A549 (cell line): Measurements from ENCODE around the gene LRATD1.

Source experiments
- GATA3 ChIP-seq: IDR thresholded peaks from 2 replicates; pipeline ENCODE4 v1.6.1; 2012; ENCODE audit warnings: borderline replicate concordance
- HDAC2 ChIP-seq: fragments of 200-600 bp; sonication (generic); IDR thresholded peaks from 2 replicates; pipeline ENCODE4 v1.6.1; 2016
- HOXA7 ChIP-seq: fragments of 250-450 bp; sonication (Bioruptor Pico); IDR thresholded peaks from 2 replicates; pipeline ENCODE4 v1.5.0; 2020; ENCODE audit warnings: mild to moderate bottlenecking, moderate library complexity
- HOXB5 ChIP-seq: fragments of 250-450 bp; sonication (Bioruptor Pico); IDR thresholded peaks from 2 replicates; pipeline ENCODE4 v1.5.0; 2020; ENCODE audit warnings: mild to moderate bottlenecking, moderate library complexity

GRCh38 chr2:14634489-14635390, 2.2 kb downstream of the LRATD1 start:
- TF ChIP-seq GATA3 = no peak
- no peak for TF ChIP-seq HDAC2
- TF ChIP-seq HOXB5 (CRISPR knock-in tag) = no peak
- no peak for TF ChIP-seq HOXA7
